ENCODE results near the gene SCAMP1. TPM values are rescaled to one million over a fixed set of nuclear protein-coding genes. Genes with fewer than 3 reads are reported as not detected.

The SCAMP1 gene
- total and polyA plus RNA-seq, 2 experiments from 2014 or later: 57.7 to 66.9 TPM

- peak overlapping the region; percentile 25 for H3K4me3 ChIP-seq
- no peaks in the 10 kb centered on the region for H3K27me3 ChIP-seq (replicated peaks; ENCODE audit: insufficient read depth)
- in situ Hi-C loops (cut with MboI): no loop called here
- H3K9ac ChIP-seq: peak overlapping the region; percentile 44
- no peaks in the 10 kb centered on the region for H3K9me2 ChIP-seq (ENCODE audit: insufficient read depth)
- H3K4me2 ChIP-seq (ENCODE audit: unreplicated experiment): peak overlapping the region; percentile 73
- H3F3A ChIP-seq (ENCODE audit: insufficient read depth): peaks cover 57% of the 10 kb centered on the region
- H3K36me3 ChIP-seq (ENCODE audit: low read depth): no peaks in the 10 kb centered on the region
- DNase-seq: peak; percentile 64
- no peak overlapping the region for H2AFZ ChIP-seq
- H3K4me1 ChIP-seq (ENCODE audit: insufficient read depth): peaks cover 75% of the 10 kb centered on the region
- peaks cover 44% of the 10 kb centered on the region; the same call in 1 of the 2 replicates for H3K79me2 ChIP-seq (ENCODE audit: insufficient read depth)
- 57 to 58% methylated on average over 9 of the region's 9 CpGs for WGBS, 2 experiments (ENCODE audit: low coverage in 1 of 2, low lambda C conversion rate in 2 of 2, missing lambda C conversion rate in 2 of 2)
- H4K20me1 ChIP-seq (ENCODE audit: insufficient read depth): no peaks in the 10 kb centered on the region
- no peak for TF ChIP-seq EZH2 (IDR thresholded peaks at IDR 0.05; ENCODE audit: insufficient read depth, poor library complexity, severe bottlenecking)
- TF ChIP-seq EZH2phosphoT487 (IDR thresholded peaks at IDR 0.05; ENCODE audit: insufficient read depth, low read depth): no peak
- no peaks in the 10 kb centered on the region for H3K9me3 ChIP-seq (ENCODE audit: low read depth)
- peak overlapping the region; percentile 69 for H3K27ac ChIP-seq
These were observed 141.3 kb downstream of the SCAMP1 start for GRCh38 chr5:78501411-78502352.

GRCh38 chr5:78503958-78504653, 143.7 kb downstream of the SCAMP1 start:
- H3K36me3 ChIP-seq (ENCODE audit: low read depth): no peaks in the 10 kb centered on the region
- H3F3A ChIP-seq (ENCODE audit: insufficient read depth): peaks cover 61% of the 10 kb centered on the region
- no peak overlapping the region for H3K4me3 ChIP-seq
- H3K9me3 ChIP-seq (ENCODE audit: low read depth): no peaks in the 10 kb centered on the region
- peaks cover 29% of the 10 kb centered on the region; the same call in 1 of the 2 replicates for H3K79me2 ChIP-seq (ENCODE audit: insufficient read depth)
- peaks cover 79% of the 10 kb centered on the region for H3K4me1 ChIP-seq (ENCODE audit: insufficient read depth)
- peak overlapping the region; percentile 68 for H3K9ac ChIP-seq
- H3K27ac ChIP-seq: peak overlapping the region; percentile 89
- H3K27me3 ChIP-seq (replicated peaks; ENCODE audit: insufficient read depth): no peaks in the 10 kb centered on the region
- peak; percentile 65 for DNase-seq
- 79 to 80% methylated on average over 4 of the region's 4 CpGs for WGBS, 2 experiments (ENCODE audit: low coverage in 1 of 2, low lambda C conversion rate in 2 of 2, missing lambda C conversion rate in 2 of 2)
- H2AFZ ChIP-seq: no peak overlapping the region
- in situ Hi-C loops (cut with MboI): no loop called here
- H3K9me2 ChIP-seq (ENCODE audit: insufficient read depth): no peaks in the 10 kb centered on the region
- no peak overlapping the region for H3K4me2 ChIP-seq (ENCODE audit: unreplicated experiment)
- TF ChIP-seq EZH2phosphoT487 (IDR thresholded peaks at IDR 0.05; ENCODE audit: insufficient read depth, low read depth) (no peak), EZH2 (IDR thresholded peaks at IDR 0.05; ENCODE audit: insufficient read depth, poor library complexity, severe bottlenecking) (no peak)
- no peaks in the 10 kb centered on the region for H4K20me1 ChIP-seq (ENCODE audit: insufficient read depth)

- Histone ChIP-seq H3F3A (ENCODE audit: insufficient read depth) (peaks cover 61% of the 10 kb centered on the region), H3K4me2 (ENCODE audit: unreplicated experiment) (peak overlapping the region; percentile 53), H3K27me3 (replicated peaks; ENCODE audit: insufficient read depth) (no peaks in the 10 kb centered on the region), H3K4me3 (no peak overlapping the region), H3K9me3 (ENCODE audit: low read depth) (no peaks in the 10 kb centered on the region), H3K4me1 (ENCODE audit: insufficient read depth) (peaks cover 85% of the 10 kb centered on the region), H3K9ac (peak overlapping the region; percentile 68), H3K9me2 (ENCODE audit: insufficient read depth) (no peaks in the 10 kb centered on the region), H3K79me2 (ENCODE audit: insufficient read depth) (peaks cover 24% of the 10 kb centered on the region; the same call in 1 of the 2 replicates), H3K36me3 (ENCODE audit: low read depth) (no peaks in the 10 kb centered on the region), H4K20me1 (ENCODE audit: insufficient read depth) (no peaks in the 10 kb centered on the region), H3K27ac (peak overlapping the region; percentile 89), H2AFZ (no peak overlapping the region)
- TF ChIP-seq EZH2phosphoT487 (IDR thresholded peaks at IDR 0.05; ENCODE audit: insufficient read depth, low read depth) (no peak), EZH2 (IDR thresholded peaks at IDR 0.05; ENCODE audit: insufficient read depth, poor library complexity, severe bottlenecking) (no peak)
- DNase-seq: peak; percentile 99
- WGBS, 2 experiments (ENCODE audit: low coverage in 1 of 2, low lambda C conversion rate in 2 of 2, missing lambda C conversion rate in 2 of 2): 11 to 12% methylated on average over 10 of the region's 10 CpGs
- in situ Hi-C loops (cut with MboI): no loop called here
These were observed 144.6 kb downstream of the SCAMP1 start for GRCh38 chr5:78504704-78505677.
